Measurements from ENCODE around the gene MAPK10. TPM values are rescaled to one million over a fixed set of nuclear protein-coding genes. Genes with fewer than 3 reads are reported as not detected.
"Not testable (repeated sequence)": the region's sequence is repeated elsewhere in the genome, so short reads cannot be mapped to it uniquely, and the experiment has no call there.

The MAPK10 gene
- total RNA-seq, 1 donor from 2014 or later = 177 TPM

- DNase-seq (ENCODE audit: low spot score in 2 of 2) (no peak), FAIRE-seq (no peak)
These were observed 15.7 kb downstream of the MAPK10 start for GRCh38 chr4:86344127-86344526.

GRCh38 chr4:86338989-86339388, 20.9 kb downstream of the MAPK10 start:
- FAIRE-seq (no peak), DNase-seq (ENCODE audit: low spot score in 2 of 2) (no peak)

DNA sequence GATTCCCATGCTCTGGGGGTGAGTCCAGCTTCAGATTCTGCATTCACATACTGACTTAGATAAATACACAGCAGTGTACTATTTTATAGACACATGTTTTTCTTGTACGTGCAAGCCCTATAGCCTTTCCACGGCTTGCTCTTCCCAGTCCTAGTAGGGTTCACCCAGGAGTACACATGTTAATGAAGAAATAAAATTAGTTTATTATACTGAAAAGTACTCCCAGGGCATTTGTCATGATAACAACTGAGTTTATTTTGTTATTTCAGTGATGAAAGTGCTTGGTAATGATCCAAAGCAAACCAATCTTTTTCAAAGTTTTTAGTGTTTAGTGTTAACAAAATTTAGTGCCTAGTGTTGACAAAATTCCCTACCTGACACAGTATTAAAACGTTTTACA, 21.3 kb downstream of the MAPK10 start:
- no peak for DNase-seq (ENCODE audit: low spot score in 2 of 2)
- FAIRE-seq = no peak

DNA sequence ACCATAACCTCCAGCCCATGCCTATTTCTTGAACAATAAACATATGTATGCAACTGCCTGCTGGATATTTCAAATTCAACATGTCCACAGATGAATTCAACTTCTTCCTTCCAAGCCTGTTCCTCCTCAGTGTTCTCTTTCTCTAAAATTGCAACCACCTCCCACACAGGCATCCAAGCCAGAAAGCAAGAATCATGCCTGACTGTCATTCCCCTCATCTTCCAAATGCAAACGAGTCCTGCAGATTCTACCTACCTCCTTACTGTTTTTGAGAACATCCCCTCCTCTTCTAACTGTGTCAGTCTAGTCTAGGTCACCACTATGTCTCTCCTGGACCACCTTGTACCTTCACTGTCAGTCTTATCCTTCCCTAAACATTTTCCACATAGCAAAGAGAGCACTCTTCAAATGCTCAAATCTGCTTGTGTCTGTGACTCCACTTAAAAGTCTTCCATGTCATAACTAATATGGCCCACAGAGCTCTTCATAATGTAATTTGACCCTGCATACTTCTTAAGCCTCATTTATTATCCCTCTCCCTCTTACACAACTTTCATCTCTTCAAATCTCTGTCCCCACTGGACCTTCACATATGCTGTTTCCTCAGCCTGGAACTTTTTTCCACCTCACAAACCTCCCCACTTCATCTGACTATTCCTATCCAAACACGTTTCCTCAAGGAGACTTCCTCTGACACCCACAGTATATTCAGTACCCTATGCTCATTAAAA, 25.7 kb downstream of the MAPK10 start:
- FAIRE-seq (no peak), DNase-seq (ENCODE audit: low spot score in 2 of 2) (no peak)

DNA sequence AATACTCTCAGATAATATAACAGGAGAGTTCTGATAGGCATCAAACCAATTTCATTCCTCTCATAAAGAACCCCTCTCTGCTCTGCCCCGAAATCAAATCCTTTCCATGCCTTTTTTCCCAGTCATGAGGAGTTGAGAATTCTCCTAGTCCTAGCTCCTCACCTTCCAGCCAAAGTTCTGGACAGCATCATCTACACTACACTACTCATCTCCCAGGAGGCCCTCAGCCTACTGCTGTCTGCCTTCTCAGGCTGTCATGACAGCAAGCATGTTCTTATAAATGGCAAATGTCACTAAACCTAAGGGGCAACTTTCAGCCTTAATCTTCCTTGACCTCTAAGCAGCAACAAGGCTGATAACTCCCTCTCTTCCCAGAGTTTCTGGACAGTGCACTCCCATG, 26.6 kb downstream of the MAPK10 start:
- FAIRE-seq = no peak
- DNase-seq (ENCODE audit: low spot score in 2 of 2) = no peak

GRCh38 chr4:86330961-86331742, 28.7 kb downstream of the MAPK10 start:
- DNase-seq (ENCODE audit: low spot score in 2 of 2) (no peak), FAIRE-seq (no peak)

- not testable (repeated sequence) for FAIRE-seq; DNase-seq (ENCODE audit: low spot score in 2 of 2)
These were observed 29.4 kb downstream of the MAPK10 start for GRCh38 chr4:86330411-86330810.

DNA sequence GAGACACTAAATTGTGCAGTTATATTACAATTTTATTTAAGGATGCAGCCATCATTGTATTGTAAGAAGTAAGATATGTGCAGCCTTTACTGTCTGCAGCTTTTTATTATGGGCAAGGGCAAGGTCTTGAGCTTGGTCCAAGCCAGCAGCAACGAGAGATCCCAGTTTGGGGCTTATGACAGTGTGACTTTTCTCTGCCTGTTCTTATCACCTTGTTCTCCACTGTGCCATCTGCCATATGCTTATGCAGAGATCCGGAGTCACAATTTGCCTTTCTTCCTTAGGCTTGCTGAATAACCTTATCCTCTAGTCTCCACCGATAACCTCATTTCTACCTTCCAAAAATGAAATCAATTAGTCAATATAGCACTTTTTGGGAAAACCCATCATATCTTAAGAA, 30.4 kb downstream of the MAPK10 start:
- DNase-seq (ENCODE audit: low spot score in 2 of 2) = no peak

GRCh38 chr4:86326400-86326799, 33.5 kb downstream of the MAPK10 start:
- no peak for DNase-seq (ENCODE audit: low spot score in 2 of 2)
- FAIRE-seq = no peak

More for the DNA sequence above, 30.4 kb downstream of the MAPK10 start:
- FAIRE-seq = no peak

GRCh38 chr4:86319390-86319789, 40.5 kb downstream of the MAPK10 start:
- FAIRE-seq (no peak), DNase-seq (ENCODE audit: low spot score in 2 of 2) (no peak)

- FAIRE-seq (no peak), DNase-seq (ENCODE audit: low spot score in 2 of 2) (no peak)
These were observed 44.3 kb downstream of the MAPK10 start for GRCh38 chr4:86315579-86315978.

GRCh38 chr4:86313656-86314055, 46.2 kb downstream of the MAPK10 start:
- FAIRE-seq (no peak), DNase-seq (ENCODE audit: low spot score in 2 of 2) (no peak)

- DNase-seq (ENCODE audit: low spot score in 2 of 2) (no peak), FAIRE-seq (no peak)
These were observed 52.4 kb downstream of the MAPK10 start for GRCh38 chr4:86307432-86307831.

GRCh38 chr4:86306816-86307215, 53.0 kb downstream of the MAPK10 start:
- DNase-seq (ENCODE audit: low spot score in 2 of 2) (no peak), FAIRE-seq (no peak)

GRCh38 chr4:86302830-86303229, 57.0 kb downstream of the MAPK10 start:
- DNase-seq (ENCODE audit: low spot score in 2 of 2) (no peak), FAIRE-seq (no peak)

DNA sequence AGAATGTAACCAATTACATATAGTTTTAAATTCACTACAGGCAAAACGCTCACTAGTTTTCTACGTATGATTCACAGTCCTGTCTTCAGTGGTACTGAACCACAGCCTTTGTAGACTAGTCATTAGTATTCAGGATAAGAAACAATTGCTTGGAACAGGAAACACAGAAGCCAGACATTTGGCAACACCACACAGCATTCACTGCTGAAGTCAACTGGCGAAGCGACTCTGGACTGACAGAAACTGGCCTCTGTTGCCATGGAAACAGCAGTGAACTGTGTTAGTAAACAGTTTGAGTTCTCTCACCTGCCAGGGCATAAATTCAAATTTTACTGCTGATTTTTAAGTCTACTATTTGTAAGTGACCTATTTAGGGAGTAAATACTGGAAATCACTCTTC, 57.6 kb downstream of the MAPK10 start:
- FAIRE-seq = no peak
- peak; percentile 2 to 20 for DNase-seq (ENCODE audit: low spot score in 2 of 2)

- FAIRE-seq = no peak
- DNase-seq (ENCODE audit: low spot score in 2 of 2) = no peak
These were observed 59.3 kb downstream of the MAPK10 start for GRCh38 chr4:86300516-86300915.

DNA sequence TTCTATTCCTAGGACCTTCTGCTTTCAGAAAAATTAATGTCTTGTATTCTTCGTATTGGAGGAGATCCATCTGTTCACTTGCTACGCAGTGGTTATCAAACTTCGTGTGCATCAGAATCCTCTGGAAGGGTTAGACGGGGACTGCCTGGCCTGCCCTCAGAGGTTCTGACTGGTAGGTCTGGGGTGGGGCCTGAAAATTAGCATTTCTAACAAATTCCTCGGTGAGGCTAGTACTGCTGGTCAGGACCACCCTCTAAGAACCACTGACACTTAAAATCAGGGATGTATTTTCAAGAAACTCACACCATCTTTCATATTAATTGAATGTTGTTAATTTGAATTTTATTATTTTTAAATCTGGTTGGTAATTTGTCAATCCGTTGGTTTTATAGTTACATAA, 63.0 kb downstream of the MAPK10 start:
- no peak for DNase-seq (ENCODE audit: low spot score in 2 of 2)
- no peak for FAIRE-seq

DNA sequence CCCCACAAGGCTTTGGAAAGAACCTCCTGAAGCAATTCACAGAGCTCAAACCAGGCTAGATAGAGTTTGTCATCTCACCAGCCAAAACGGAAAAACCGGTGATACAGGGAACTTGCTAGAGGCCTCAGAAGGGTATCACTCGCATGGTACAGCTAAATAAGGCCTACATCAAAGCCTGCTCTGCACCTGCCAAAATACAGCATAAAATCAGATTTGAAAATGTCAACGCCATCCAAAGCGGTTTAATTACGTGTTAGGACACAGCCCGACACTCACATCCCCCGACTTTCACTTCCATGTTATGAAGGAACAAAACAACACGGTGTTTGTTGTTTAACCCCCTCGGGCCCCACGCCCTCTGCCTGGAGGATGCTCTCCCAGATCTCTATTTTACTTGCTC, 65.0 kb downstream of the MAPK10 start:
- DNase-seq (ENCODE audit: low spot score in 2 of 2) (no peak), FAIRE-seq (no peak)

- DNase-seq (ENCODE audit: low spot score in 2 of 2) (no peak), FAIRE-seq (no peak)
These were observed 68.7 kb downstream of the MAPK10 start for GRCh38 chr4:86291180-86291579.

GRCh38 chr4:86286726-86287125, 73.1 kb downstream of the MAPK10 start:
- FAIRE-seq (no peak), DNase-seq (ENCODE audit: low spot score in 2 of 2) (no peak)

GRCh38 chr4:86283371-86283770, 76.5 kb downstream of the MAPK10 start:
- FAIRE-seq (no peak), DNase-seq (ENCODE audit: low spot score in 2 of 2) (no peak)

Data from frontal cortex (tissue), 4 donors.